Inflammatory macrophage (primary cell): ENCODE data around the gene ERAL1.

Source experiments
- DNase-seq, 2 donors: peaks; one replicate each; pipeline ENCODE4 v3.0.0-alpha.2; 2020 to 2022

ERAL1 gene

DNA sequence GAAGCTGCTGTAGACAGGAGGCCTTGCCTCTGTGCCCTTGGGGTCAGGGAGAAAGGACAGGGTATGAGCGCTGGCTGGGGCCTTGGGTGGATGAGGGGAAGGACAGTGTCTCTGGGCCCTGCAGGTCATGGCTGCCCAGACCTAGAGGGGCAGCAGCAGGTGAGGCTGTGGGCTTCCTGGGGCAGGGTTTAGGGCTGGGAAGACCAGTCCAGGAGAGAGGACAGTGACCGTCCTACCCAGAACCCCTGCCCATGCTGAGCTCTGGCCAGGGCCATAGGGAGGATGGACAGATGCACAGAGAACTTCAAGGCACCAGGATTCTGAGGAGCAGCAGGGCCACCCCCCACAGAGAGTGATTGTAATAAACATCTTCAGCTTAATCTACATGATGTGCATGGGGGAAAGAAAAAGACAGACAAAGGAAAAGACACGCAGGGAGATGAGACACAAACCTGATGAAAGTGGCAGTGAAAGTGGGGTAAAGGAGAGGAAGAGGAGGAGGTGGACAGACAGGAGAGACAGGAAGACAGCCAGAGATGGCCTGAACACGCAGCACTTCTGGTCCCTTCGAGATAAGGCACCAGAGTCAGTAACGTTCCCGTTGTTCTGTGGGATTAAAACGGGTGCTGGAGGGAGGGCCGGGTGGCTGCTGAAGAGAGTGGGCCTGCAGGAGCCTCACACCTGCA, 25.2 kb downstream of the ERAL1 start:
- DNase-seq, result no peak

DNA sequence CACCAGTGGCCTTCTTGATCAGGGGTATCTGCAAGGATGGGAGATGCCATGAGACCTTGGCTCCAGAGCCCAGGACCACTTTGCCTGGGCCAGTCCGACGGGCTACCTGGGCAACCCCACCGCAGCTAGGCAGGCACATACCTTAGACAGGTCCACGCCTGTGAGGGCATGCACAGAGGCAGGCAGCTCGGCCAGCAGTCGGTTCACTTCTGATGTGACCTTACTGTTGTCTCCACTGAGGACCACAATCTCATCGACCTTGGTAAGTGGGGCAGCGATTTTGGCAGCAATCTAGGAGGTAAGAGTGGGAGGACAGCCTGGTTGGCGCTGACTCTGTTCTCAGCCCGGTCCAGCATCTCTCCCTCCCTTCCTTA, 25.7 kb downstream of the ERAL1 start:
- no peak for DNase-seq

DNA sequence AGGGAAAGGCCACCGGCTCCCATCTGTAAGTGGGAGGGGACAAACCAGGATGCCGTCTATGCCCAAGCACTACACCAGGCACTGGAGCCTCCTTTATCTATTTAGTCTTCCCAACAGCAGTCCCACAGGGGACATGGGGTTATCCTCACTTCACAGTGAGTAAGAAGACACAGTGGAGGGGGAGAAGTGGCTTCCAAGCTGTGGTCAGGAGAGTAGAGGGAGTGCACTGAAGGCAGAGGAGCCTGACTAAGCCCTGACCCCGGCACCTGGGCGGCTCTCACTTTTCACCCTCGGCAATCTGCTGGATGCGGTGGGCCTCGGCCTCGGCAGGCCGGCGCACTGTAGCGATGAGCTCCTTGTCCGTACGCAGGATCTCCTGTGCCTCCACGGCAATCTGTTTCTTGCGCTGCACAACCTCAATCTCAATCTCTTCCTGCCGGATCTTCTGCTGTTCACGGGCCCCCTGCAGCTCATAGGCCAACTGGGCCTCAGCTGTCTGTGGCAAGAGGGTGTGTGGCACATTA, 26.8 kb downstream of the ERAL1 start:
- no peak for DNase-seq

DNA sequence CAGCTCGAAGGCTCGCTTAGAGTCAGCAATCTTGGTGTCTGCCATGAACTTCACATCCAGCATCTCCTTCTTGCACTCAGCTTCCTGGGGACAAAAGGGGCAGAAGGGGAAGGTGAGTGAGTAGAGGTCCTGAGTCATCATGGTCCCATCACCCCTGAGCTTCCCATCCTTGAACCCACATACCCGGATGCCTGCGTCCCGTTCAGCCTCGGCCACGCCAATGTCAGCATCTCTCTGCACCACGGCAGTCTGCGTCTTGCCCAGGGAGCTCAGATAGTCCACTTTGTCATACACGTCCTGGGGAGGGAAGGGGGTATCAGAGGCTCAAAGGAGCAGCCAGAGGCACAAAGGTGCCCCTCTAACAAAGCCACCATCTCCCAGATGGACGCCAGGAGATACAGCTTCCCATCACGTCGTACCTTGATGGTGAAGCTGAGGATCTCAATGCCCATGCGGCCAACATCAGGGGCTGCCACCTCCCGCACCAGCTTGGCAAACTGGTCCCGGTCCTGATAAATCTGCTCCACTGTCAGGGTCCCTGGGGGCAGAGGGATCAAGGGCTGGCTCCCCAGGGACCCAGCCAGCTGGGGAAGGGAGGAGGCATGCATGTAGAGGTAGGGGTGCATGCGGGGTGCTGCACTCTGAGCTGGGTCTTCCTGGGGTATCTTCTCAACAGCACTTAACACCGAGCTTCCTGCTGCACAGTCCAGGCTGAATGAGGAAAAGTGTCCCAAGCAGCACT, 27.5 kb downstream of the ERAL1 start:
- DNase-seq, result no peak

DNA sequence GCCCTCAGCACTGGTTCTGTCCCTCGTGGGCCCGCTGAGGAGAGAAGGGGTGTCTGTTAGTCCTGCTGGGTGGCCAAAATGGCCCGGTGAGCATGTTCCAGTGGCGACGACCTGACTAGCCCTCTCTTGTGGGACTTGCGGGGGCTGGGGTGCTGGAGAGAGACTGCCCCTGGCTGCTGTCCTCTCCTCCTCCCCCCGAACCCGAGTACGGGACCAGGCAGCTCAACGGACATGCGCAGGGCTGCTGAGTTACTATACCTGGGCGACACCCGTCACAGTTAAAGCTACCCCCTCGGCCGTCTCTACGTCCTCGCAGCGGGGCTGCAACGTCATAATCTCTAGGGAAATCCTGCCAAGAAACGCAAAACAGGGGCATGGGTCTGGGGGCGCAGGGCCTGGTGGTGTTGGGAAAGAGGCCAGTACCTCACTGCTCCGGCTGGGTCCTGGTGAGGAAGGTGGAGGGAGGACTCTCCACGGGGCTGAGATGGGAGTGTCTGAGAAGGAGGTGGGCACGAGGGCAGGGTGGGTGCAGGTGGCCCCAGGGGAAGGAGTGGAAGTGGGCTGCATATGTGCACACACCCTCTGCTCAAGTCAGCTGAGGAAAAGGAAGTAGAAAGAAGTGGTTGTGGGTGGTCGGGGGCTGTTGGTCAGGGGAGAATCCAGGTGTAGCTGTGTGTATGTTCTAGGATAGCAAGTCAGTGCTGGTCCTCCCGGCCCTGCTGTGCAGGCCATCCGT, 29.3 kb downstream of the ERAL1 start:
- no peak for DNase-seq

DNA sequence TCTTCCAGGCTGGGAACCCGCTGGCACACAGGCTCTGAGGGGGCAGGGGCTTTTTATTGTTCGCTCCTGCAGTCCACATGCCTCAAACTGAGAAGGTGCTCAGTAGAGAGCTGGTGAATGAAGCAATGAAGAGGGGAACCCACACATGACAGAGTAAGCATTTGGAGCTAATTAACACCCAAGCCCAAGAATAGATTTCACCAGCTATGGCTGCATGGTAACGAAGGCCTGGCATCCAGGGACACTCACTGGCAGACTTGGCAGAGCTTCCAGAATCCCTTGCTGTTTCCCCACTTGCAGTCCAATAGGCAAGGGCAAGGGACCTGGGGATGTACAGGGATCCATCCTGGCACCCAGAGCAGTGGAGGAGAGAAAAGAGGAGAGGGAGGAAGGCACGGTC, 30.5 kb downstream of the ERAL1 start:
- no peak for DNase-seq

DNA sequence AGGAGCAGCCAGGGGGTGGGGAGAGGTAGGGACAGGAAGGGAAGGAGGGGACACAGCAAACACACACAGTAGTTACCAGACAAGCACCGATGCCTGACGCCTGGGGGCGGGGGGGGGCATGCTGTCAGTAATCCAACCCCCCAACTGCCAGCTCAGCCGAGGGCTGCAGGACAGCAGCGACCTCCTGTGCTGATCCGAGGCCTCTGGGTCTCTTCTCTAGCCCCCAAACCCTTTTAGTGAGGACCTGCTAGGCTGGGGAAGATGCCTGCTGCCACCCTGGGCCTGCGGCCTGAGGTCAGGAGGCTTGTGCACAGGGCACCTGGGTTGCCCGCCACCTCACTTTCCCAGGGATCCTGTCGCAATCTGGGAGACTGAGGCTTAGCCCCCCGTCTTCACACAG, 31.1 kb downstream of the ERAL1 start:
- DNase-seq, result no peak

DNA sequence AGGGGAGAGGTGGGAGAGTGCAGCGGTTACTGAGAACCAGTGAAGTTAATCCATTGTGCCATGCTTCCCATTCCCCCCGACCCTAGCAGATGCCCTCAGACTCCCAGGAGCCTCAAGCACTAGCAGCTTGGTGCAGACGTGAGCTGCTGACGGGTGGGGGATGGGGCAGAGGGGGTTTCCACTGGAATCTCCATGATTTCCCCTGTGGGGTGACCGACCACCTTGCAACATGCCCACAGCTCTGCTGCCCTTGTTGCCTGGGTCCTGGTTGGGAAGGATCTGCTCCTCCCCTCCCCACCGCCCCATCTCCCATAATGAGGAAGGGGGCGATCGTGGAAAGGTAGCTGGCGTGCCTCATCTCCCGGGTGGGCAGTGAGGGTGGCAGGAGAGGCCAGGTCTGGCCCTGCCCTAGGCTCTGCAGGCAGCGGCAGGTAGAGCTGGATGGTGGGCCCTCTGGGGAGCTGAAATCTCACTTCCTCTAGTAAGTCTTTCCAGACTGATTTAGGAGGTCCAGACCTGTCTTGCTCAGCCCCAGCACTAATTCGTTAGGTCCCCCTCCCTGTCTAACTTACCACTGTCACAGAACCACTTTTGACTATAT, 33.2 kb downstream of the ERAL1 start:
- DNase-seq, result no peak

DNA sequence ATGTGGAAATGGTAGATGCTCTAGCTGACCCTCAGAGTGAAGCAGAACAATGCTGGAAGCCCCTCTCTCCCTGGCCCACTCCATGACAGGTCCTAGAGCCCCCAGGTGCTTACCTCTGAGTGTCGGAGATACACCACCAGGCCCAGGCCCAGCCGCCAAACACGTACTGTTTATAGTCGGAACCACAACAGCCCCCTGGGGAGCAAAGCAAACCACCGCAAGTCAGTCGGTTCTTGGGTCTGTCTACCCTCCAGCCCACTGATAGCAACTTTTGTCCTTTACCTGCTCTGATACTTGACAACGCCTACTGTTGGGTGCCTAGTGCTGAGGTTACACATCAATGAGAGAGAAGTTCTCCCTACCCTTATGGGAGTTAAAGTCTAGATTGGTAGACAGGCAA, 34.0 kb downstream of the ERAL1 start:
- no peak for DNase-seq

DNA sequence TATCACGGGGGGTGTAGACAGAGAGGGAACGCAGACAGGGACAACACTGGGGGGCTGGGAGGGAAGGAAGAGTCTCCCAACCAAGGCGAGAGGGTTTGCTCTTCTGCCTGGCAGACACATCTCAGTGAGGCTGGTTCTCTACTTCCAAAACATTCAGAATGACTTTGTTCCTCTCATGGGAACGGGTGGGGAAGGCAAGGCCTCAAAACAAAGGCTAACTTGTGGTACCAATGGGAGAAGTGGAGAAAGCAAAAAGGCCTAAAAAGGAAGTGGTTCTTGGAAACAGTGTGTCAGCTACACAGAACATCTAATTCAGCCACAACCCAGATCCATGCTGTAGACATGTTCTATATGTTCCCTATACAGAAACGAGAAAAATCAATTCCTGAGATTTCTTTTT, 35.2 kb downstream of the ERAL1 start:
- peak; percentile 46 to 71 for DNase-seq

DNA sequence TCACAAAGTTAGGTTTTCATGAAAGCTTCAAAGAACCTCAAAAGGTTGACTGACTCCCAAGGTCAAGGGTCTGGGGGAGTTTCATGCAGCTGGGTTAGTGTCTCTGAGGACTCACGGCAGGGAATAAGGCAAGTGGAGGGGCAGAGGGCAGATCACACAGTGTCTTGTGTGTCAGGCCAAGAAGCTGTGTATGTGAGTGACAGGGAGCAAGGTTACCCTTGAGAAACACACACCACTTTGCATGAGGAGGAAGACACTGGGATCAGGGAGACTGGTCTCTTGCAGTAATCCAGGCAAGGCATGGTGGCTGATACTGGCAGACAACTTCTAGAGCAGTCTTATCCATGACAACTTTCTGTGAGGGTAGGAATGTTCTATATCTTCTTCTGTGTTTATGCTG, 36.4 kb downstream of the ERAL1 start:
- no peak for DNase-seq

DNA sequence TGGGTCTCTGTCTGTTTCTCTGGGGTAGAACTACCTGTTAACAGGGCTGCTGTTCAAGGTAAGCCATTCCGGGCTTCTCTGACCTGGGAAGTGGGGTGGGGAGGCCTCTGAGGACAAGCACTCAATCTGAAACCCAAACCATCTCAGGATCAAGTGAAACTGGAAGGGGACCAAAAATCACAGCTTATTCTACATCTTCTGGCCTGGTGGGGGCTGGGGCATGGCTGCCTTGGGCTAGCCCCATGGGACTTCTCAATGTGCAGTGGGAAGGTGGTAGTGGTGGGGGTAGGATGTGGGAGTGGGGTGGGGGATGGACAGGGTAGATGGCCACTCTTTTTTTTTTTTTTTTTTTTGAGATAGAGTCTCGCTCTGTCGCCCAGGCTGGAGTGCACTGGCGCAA, 37.2 kb downstream of the ERAL1 start:
- no peak for DNase-seq

DNA sequence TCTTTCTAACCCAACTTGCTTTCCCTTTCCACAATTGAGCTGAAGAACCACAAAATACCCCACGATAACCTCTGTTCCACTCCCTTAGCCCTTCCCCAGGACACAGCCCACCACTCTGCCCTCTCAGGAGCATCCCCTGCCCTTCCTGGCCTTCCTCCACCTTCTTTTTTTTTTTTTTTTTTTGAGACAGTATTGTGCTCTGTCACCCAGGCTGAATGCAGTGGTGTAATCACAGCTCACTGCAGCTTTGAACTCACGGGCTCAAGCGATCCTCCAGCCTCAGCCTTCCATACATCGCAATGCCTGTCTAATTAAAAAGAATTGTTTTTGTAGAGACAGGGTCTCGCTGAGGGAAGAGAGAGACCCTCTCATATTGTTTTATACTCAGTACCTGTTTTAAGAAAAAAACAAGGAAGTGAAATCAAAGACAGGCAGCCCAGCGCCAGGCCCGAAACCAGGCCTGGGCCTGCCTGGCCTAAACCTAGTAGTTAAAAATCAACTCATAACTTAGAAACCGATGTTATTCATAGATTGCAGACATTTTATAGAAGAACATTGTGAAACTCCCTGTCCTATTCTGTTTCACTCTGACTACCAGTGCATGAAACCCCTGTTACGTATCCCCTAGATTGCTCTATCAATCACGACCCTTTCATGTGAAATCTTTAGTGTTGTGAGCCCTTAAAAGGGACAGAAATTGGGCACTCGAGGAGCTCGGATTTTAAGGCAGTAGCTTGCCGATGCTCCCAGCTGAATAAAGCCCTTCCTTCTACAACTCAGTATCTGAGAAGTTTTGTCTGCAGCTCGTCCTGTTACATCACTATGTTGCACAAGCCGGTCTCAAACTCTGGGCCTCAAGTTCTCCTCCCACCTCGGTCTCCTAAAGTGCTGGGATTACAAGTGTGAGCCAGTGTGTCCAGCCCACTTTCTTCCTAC, 38.7 kb downstream of the ERAL1 start:
- DNase-seq, result peak; percentile 81 to 89

DNA sequence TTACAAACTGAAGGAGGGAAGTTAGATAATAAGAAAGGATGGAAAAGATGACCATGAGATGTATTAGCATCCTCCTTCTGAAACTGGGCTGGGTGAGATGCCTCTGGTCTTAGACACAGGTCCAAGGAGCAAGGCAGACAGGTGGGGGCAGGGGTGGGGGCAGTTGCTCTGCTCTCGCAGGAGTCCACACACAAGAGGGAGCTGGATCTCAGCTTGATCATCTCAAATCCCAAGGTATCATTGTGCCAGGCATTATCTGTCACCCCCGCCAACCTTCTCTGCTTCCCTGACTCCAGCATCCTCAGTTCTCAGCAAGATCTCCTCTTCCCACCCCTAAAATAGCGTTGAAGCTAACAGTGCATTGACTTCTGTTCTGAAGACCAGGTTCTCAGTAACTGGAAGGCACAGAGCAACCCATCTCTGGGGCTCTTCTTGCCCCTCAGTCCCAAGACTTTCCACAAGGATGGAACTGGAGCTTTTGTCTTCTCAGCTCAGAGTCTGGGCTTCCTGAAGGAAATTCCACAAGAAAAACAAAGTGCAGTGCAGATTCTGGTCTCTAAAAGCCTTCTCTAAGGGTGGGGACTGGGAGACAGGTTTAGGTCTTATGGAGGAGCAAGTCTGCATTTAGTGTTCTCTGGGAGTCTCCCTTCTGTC, 41.1 kb downstream of the ERAL1 start:
- DNase-seq, result no peak

DNA sequence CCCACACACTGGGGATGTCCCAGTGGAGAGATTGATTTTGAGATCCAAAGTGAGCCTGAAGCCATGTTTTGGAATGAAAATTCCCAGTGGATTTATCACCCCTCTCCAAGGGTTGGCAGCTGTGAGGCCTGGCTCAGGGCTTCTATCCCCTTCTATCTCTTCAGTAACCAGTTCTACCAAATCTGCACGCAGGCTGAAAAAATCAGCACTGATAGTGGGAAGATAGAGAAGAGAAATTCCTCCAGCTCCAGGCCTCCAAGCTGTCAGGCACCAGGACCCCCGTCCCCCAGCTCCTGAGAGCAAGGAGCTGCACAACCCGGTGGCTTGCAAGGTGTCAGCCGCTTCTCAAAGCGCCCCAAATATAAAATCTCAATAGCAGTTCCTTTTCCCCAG, 41.7 kb downstream of the ERAL1 start:
- DNase-seq, result no peak

DNA sequence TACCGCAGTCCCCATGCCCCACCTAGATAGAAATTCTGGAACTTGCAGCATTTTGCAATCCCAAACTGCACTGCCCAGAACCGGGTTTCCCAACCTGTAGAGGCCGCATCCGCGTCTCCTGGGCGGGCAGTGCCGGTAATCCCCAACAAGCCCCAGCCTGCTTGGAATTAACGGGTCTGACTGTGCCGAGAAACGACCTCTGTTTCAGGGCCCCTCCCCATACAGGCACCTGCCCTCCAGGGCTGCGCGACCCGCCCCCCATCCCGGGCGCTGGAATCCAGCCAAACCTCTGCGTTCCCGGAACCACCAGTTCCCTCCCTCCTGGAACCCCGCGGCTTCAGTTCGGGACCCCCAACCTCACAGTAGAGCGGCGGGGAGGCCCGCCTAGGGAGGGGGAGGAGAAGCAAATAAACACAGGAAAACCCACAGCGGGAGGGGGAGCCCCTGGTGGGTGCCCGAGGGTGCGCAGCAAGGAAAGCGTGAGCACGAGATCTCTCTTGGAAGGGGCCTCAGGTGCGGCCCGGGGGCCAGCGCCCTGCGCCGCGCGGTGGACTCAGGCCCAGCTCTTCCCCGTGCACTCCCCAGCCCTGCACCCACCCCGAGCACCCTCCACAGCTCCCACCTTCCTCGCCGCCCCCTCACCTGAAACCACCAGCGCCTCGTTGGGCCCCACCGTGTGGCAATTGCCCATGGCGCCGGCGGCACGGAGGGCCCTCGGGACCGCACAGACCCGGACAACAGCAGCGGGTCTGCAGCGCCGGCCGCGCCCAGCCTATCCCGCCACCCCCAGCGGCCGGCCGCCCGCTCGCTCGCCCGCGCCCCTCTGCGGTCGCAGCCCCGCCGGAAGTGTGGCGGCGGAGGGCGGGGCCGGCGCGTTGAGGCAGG, 42.3 kb downstream of the ERAL1 start, which contains the start of gene FLOT2:
FLOT2 (minus strand) TSS at position 850 of the 885 bp plus-strand sequence; CDS start at position 691, 159 bp downstream.
- DNase-seq, result peak; percentile 61 to 65

DNA sequence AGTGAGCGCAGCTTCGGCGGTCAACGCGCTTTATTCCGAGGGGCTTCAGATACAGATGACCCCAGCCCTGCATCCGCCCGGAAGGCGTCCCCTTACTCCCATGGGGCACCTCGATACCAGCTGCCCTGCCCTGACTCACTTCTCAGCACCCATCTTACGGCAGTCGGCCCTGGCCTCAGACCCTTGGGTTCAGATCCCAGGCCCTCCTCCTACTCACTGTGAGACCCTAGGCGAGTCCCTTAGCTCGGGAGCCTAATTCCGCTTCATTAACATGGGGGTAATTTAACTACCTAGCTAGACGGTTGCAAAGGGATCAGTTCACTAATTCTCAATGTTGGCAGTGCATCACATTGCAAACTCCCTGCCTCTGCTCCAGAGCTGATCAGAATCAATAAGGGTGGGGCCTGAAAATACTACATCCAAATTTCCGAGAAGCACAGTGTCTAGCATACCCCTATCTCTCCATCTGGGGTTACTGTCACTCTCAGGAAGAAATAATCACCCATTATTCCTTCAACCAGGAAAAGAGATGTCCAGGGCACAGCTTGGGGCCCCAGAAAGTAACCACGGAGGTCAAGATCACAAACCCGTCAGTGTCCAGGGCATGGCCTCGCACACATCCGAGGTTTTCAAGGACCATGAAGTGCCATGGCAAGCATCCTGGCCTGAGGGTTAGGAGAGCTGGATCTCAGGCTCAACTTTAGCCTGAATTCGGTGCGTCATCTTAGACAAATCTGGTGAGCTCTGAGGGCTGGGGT, 43.1 kb downstream of the ERAL1 start:
- DNase-seq, result no peak

DNA sequence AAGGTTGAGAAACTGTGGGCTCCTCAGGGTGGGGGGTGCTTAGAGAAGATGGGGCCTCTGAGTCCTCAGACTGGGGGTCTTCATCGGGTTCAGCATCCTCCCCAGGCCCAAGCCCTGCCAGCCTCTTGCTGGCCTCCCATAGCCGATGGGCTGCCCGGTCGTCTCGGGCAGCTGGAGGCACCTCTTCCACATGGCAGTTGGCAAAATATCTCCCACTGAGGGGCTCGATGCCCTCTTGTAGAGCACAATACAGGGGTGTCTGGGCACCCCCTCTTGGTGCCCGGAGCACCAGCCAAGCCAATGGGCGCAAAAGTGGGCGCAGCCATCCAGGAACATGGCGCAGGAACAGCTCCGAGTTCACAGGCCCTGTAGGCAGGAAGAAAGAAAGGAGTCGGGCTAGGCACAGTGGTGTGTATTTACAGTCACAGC, 43.7 kb downstream of the ERAL1 start:
- no peak for DNase-seq

DNA sequence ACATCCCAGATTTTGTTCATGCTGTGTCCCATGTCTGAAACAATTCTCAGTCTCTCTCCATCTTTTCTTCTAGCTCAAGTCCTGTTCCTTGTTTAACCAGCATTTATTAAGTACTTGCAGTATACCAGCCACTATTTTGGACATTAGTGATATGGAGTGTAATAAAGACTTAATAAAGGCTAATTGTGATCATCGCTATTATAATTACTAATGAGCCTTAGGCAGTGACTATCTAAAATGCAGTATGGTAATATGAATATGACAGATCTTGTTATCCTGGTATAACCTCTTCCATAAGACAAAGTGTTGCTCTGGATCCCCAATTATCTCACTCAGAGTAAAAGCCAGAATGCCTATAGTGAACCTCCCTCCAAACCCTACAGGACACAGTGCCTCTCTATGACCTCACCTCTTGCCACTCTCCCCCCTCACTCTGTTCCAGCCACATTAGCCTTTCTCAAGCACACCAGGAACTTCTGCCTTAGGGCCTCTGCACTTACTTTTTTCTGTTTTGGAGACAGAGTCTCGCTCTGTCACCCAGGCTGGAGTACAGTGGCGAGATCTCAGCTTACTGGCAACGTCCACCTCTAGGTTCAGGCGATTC, 44.5 kb downstream of the ERAL1 start:
- DNase-seq, result no peak
